ENCODE measurements around the gene C1QL3. TPM values are rescaled to one million over a fixed set of nuclear protein-coding genes. Genes with fewer than 3 reads are reported as not detected.

Gene C1QL3
- not detected in 2 replicates for total RNA-seq

GRCh38 chr10:16521311-16522016, at the start of gene C1QL3:
TSS of gene C1QL3 (minus strand) at chr10:16521879. CDS start at chr10:16521065, 814 bp downstream.

Small RNAs within 50 kb of the gene (small RNA-seq; reads per million reads assigned to genes)
- gene RNU2-18P = 0.38 reads per million

Other genes with a start within 250 kb of the C1QL3 start
- 11.5 and 16.9 TPM in 2 replicates for gene PTER, start 84.9 kb downstream of the C1QL3 start, total RNA-seq